ENCODE data around the gene MED27. TPM values are rescaled to one million over a fixed set of nuclear protein-coding genes. Genes with fewer than 3 reads are reported as not detected.

Gene MED27
- total and polyA plus RNA-seq, 2 donors (not counting 1 experiment from before 2014, with no cell fraction given) = 13.4 to 44.7 TPM

DNA sequence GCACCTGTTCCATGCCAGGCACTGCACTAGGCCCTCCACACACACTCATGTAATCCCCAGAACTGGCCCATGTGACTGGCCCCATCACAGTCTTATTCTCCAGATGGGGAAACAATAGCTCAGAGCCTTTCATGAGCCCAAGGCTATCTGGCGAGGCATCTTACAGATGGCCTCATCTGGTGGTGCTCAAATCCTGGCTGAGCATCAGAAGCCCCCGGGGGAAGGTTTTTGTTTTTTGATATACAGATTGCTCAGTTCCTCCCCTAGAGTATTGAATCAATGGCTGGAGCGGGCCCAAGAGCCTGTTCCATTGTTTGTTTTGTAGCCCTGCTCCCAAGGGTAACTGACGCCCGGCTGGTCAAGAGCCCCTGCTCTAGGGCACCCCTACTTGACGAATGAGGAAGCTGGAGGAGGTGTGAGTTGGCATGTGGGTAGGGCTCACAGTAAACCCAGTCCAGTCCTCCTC, 194.5 kb downstream of the MED27 start:
- Histone ChIP-seq H4K20me1 (ENCODE audit: control insufficient read depth, extremely low read depth, insufficient read depth, low read length) (no peaks in the 10 kb centered on the region), H3K4me3 (replicated peaks in 1 of 4; ENCODE audit: control extremely low read depth in 1 of 4, insufficient read depth in 1 of 4, low read depth in 3 of 4, low read length in 4 of 4) (no peak overlapping the region), H3K27ac (ENCODE audit: insufficient read depth, low read length) (no peak overlapping the region), H3K9me3 (ENCODE audit: control insufficient read depth, insufficient read depth, low read depth, low read length) (no peaks in the 10 kb centered on the region), H3K9ac (ENCODE audit: insufficient read depth, low read length) (no peak overlapping the region), H3K4me1 (ENCODE audit: control insufficient read depth, extremely low read depth, insufficient read depth, low read length) (no peaks in the 10 kb centered on the region), H3K36me3 (ENCODE audit: control insufficient read depth, insufficient read depth, low read length) (no peaks in the 10 kb centered on the region), H2AFZ (ENCODE audit: low read length) (no peak overlapping the region), H3K79me2 (ENCODE audit: control insufficient read depth, insufficient read depth, low read length) (no peaks in the 10 kb centered on the region), H3K4me2 (ENCODE audit: extremely low read depth, insufficient read depth, low read length) (no peak overlapping the region), H3K27me3 (ENCODE audit: control insufficient read depth, insufficient read depth, low read length) (no peaks in the 10 kb centered on the region)
- TF ChIP-seq EZH2 (IDR thresholded peaks at IDR 0.05; ENCODE audit: low read length, missing control alignments) (no peak), CTCF (conservative IDR thresholded peaks at IDR 0.05 in 1 of 2, IDR thresholded peaks at IDR 0.05 in 1 of 2; ENCODE audit: low read depth in 1 of 2, low read length in 2 of 2) (no peak)
- no peak for DNase-seq (ENCODE audit: low read depth in 2 of 2)

DNA sequence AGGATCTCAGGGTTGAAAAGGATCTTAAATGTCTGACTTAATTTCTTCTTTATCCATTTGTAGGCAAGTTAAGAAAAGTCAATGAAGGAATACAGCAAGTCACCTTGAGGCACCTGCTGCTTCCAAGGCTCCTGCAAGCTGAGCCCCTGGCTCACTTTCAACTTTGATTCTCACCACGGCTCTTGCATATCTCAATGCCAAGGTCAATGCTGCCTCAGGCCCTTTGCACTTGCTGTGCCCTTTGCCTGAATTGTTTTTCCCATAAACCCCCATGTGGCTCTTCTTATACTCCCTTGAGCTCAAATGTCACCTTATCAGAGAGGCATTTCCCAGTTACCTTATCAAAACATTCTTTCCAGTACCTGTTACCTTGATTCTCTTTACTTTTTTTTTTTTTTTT, 195.4 kb downstream of the MED27 start:
- Histone ChIP-seq H3K79me2 (ENCODE audit: control insufficient read depth, insufficient read depth, low read length) (no peaks in the 10 kb centered on the region), H3K27ac (ENCODE audit: insufficient read depth, low read length) (no peak overlapping the region), H3K9me3 (ENCODE audit: control insufficient read depth, insufficient read depth, low read depth, low read length) (no peaks in the 10 kb centered on the region), H3K4me1 (ENCODE audit: control insufficient read depth, extremely low read depth, insufficient read depth, low read length) (no peaks in the 10 kb centered on the region), H3K9ac (ENCODE audit: insufficient read depth, low read length) (no peak overlapping the region), H3K27me3 (ENCODE audit: control insufficient read depth, insufficient read depth, low read length) (no peaks in the 10 kb centered on the region), H2AFZ (ENCODE audit: low read length) (no peak overlapping the region), H4K20me1 (ENCODE audit: control insufficient read depth, extremely low read depth, insufficient read depth, low read length) (no peaks in the 10 kb centered on the region), H3K4me3 (replicated peaks in 1 of 4; ENCODE audit: control extremely low read depth in 1 of 4, insufficient read depth in 1 of 4, low read depth in 3 of 4, low read length in 4 of 4) (no peak overlapping the region), H3K36me3 (ENCODE audit: control insufficient read depth, insufficient read depth, low read length) (no peaks in the 10 kb centered on the region), H3K4me2 (ENCODE audit: extremely low read depth, insufficient read depth, low read length) (no peak overlapping the region)
- DNase-seq (ENCODE audit: low read depth in 2 of 2) = no peak
- TF ChIP-seq CTCF (conservative IDR thresholded peaks at IDR 0.05 in 1 of 2, IDR thresholded peaks at IDR 0.05 in 1 of 2; ENCODE audit: low read depth in 1 of 2, low read length in 2 of 2) = no peak
- no peak for TF ChIP-seq EZH2 (IDR thresholded peaks at IDR 0.05; ENCODE audit: low read length, missing control alignments)

DNA sequence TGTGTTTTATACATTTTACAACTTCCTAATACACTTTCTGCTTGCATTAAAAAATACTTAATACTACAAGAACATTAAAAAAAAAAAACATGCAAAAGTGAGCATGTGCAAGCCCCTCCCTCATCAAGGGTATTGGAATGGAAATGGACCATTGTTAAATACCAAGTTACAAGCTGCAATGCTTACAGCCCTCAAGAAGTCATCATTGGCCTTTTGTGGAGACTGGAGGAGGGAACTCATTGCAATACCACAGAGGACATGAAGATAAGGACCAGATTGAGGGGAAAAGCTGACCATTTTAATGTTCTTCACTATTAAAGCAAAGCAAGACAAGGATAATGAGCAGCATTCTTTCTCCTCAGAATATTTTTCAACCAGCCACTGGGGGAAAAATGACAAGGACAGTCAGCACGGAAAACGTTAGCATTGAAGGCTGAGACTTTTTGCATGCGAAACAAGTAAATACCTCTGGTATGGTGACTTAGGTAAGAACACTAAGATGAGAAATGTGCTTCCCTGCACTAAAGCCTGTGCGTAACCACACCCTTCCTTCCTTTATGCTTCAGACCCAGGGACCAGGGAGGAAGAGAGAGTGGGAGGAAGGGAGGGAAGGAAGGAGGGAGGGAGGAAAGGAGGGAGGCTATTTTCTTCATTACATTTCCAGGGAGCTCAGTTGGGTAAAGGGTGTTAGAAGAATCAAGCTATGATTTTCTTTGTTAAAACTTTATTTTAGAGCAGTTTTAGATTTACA, 198.7 kb downstream of the MED27 start:
- no peak for TF ChIP-seq EZH2 (IDR thresholded peaks at IDR 0.05; ENCODE audit: low read length, missing control alignments)
- no peak for TF ChIP-seq CTCF (conservative IDR thresholded peaks at IDR 0.05 in 1 of 2, IDR thresholded peaks at IDR 0.05 in 1 of 2; ENCODE audit: low read depth in 1 of 2, low read length in 2 of 2)
- H3K27ac ChIP-seq (ENCODE audit: insufficient read depth, low read length) = no peak overlapping the region
- no peak overlapping the region for H3K9ac ChIP-seq (ENCODE audit: insufficient read depth, low read length)
- no peak overlapping the region for H3K4me2 ChIP-seq (ENCODE audit: extremely low read depth, insufficient read depth, low read length)
- no peaks in the 10 kb centered on the region for H4K20me1 ChIP-seq (ENCODE audit: control insufficient read depth, extremely low read depth, insufficient read depth, low read length)
- no peaks in the 10 kb centered on the region for H3K79me2 ChIP-seq (ENCODE audit: control insufficient read depth, insufficient read depth, low read length)
- no peaks in the 10 kb centered on the region for H3K36me3 ChIP-seq (ENCODE audit: control insufficient read depth, insufficient read depth, low read length)
- no peak overlapping the region for H3K4me3 ChIP-seq (replicated peaks in 1 of 4; ENCODE audit: control extremely low read depth in 1 of 4, insufficient read depth in 1 of 4, low read depth in 3 of 4, low read length in 4 of 4)
- no peaks in the 10 kb centered on the region for H3K27me3 ChIP-seq (ENCODE audit: control insufficient read depth, insufficient read depth, low read length)
- no peak overlapping the region for H2AFZ ChIP-seq (ENCODE audit: low read length)
- H3K4me1 ChIP-seq (ENCODE audit: control insufficient read depth, extremely low read depth, insufficient read depth, low read length) = peaks cover under 1% of the 10 kb centered on the region
- H3K9me3 ChIP-seq (ENCODE audit: control insufficient read depth, insufficient read depth, low read depth, low read length) = no peaks in the 10 kb centered on the region
- DNase-seq (ENCODE audit: low read depth in 2 of 2) = no peak
